ENCODE data around the gene RAD23B.

The RAD23B gene

GRCh38 chr9:107368696-107369095 lies 85.6 kb downstream of the RAD23B start:
- H3K4me3 ChIP-seq (ENCODE audit: low read depth, low read length) = no peak overlapping the region

- no peak overlapping the region for H3K4me3 ChIP-seq (ENCODE audit: low read depth, low read length)
Observed at GRCh38 chr9:107373809-107374208, 90.7 kb downstream of the RAD23B start.

GRCh38 chr9:107375001-107375400 lies 91.9 kb downstream of the RAD23B start:
- H3K4me3 ChIP-seq (ENCODE audit: low read depth, low read length) = no peak overlapping the region

- H3K4me3 ChIP-seq (ENCODE audit: low read depth, low read length) = no peak overlapping the region
Observed at GRCh38 chr9:107375651-107376369, 92.7 kb downstream of the RAD23B start.

- no peak overlapping the region for H3K4me3 ChIP-seq (ENCODE audit: low read depth, low read length)
Observed at GRCh38 chr9:107378006-107378405, 94.9 kb downstream of the RAD23B start.
